K562 treated with DMSO at 1 percent for 24 hours (cell line): ENCODE results near the gene NCAPD2. TPM values are rescaled to one million over a fixed set of nuclear protein-coding genes. Genes with fewer than 3 reads are reported as not detected.

Source experiments
- total RNA-seq: library from RNA; unstranded; fragments of 300-600 nt; gene quantifications from 2 replicates; pipeline ENCODE4 v1.2.3, GENCODE V29; 2022; ENCODE audit warnings: low read depth; ENCODE audit not compliant: insufficient read depth

The NCAPD2 gene, protein sequence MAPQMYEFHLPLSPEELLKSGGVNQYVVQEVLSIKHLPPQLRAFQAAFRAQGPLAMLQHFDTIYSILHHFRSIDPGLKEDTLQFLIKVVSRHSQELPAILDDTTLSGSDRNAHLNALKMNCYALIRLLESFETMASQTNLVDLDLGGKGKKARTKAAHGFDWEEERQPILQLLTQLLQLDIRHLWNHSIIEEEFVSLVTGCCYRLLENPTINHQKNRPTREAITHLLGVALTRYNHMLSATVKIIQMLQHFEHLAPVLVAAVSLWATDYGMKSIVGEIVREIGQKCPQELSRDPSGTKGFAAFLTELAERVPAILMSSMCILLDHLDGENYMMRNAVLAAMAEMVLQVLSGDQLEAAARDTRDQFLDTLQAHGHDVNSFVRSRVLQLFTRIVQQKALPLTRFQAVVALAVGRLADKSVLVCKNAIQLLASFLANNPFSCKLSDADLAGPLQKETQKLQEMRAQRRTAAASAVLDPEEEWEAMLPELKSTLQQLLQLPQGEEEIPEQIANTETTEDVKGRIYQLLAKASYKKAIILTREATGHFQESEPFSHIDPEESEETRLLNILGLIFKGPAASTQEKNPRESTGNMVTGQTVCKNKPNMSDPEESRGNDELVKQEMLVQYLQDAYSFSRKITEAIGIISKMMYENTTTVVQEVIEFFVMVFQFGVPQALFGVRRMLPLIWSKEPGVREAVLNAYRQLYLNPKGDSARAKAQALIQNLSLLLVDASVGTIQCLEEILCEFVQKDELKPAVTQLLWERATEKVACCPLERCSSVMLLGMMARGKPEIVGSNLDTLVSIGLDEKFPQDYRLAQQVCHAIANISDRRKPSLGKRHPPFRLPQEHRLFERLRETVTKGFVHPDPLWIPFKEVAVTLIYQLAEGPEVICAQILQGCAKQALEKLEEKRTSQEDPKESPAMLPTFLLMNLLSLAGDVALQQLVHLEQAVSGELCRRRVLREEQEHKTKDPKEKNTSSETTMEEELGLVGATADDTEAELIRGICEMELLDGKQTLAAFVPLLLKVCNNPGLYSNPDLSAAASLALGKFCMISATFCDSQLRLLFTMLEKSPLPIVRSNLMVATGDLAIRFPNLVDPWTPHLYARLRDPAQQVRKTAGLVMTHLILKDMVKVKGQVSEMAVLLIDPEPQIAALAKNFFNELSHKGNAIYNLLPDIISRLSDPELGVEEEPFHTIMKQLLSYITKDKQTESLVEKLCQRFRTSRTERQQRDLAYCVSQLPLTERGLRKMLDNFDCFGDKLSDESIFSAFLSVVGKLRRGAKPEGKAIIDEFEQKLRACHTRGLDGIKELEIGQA (N-terminal part only)
- 80.5 and 88.8 TPM in 2 replicates for total RNA-seq

DNA sequence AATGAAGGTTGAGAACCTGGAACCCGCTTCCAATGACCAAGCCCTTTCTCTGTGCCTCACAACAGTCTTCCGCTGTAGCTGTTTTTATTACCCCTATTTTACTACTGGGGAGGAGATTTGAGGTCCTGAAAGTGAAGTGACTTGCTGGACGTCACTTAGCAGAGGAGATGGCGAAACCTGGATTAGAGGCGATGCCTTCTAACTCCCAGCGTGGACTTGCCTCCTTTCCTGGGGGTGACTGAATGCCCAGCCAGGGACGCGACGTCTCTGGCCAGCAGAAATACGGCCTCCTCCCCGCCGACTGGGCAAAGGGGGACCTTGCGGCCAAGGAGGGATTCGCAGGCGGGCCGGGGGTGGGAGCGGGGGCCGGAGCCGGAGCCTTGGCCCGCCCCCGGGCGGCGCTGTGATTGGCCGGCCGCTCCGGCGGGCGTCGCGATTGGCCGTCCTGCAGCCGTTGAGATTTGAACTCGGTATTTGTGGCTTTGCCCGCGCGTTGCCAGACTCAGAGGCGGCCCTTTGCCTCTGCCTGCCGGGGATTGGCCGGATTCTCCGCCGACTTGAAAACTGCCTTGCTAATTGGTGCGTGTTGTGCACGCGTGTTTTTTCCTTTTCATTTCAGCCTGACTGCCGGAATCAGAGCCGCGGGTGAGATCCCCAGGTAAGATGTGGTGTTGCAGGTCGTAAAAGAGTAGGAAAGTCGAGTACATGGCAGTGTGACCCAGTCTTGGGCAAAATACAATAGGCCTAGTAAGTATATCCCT is at the start of gene NCAPD2:
Gene NCAPD2 (plus strand): TSS at position 606 of the 761 bp plus-strand sequence. CDS start 997 bp downstream, outside the sequence.

DNA sequence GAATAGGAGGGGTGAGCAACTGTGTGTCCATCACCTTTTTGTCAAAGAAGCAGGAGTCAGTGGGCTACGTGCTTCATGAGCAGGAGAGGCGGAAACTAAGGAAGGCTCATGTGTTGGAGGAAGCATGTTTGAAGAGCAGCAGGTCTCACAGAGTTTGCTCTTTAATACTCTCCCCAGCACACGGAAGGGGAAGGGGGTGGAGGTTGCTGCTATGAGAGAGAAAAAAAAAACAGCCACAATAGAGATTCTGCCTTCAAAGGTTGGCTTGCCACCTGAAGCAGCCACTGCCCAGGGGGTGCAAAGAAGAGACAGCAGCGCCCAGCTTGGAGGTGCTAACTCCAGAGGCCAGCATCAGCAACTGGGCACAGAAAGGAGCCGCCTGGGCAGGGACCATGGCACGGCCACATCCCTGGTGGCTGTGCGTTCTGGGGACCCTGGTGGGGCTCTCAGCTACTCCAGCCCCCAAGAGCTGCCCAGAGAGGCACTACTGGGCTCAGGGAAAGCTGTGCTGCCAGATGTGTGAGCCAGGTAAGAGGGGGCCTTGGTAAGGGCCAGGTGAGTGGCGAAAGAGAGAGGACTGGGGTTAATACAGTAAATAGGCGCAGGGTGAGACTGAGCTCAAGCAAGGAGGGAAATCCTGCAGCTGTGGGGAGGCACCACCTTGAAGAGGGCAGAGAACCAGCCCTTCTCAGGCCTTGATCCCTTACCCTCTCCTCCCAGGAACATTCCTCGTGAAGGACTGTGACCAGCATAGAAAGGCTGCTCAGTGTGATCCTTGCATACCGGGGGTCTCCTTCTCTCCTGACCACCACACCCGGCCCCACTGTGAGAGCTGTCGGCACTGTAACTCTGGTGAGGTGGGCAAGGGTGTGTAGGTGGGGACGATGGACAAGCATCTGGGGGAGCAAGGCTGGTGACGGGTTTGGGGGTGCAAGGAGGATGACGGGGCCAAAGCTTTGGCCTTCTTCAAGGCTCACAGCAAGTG is 48.9 kb upstream of the NCAPD2 start, which contains the start of gene CD27:
Gene CD27 (plus strand): TSS at position 252 of the 985 bp plus-strand sequence. CDS start 141 bp downstream, at position 393.

DNA sequence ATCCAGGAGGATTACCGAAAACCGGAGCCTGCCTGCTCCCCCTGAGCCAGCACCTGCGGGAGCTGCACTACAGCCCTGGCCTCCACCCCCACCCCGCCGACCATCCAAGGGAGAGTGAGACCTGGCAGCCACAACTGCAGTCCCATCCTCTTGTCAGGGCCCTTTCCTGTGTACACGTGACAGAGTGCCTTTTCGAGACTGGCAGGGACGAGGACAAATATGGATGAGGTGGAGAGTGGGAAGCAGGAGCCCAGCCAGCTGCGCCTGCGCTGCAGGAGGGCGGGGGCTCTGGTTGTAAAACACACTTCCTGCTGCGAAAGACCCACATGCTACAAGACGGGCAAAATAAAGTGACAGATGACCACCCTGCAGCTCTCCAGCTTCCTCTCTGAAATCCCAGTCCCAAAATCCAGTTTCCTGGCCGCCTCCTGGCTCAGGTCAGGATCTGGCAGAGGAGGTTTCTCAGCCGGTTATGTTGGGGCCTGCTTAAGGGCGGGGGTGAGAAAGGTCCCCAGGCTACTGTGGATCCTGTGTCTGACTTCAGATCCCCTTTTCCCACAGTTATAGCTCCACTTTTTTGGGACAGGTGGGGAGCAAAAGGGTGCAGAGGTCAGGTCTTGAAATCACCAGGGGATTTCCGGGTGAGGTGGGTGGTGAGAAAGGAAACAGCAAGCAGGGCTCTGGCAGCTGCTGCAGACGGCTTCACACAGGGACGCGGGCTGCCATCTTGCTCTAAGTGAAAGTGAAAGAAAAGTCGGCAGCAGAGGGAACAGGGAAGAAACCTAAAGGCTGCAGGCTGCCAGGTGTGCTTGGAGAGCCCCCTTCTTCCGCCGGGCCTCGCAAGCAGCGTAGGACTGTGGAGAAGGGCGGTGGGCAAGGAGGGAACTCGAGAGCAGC is 42.3 kb upstream of the NCAPD2 start, which contains the start of gene TAPBPL:
Gene TAPBPL (plus strand): TSS at position 695 of the 897 bp plus-strand sequence. CDS start 207 bp downstream, outside the sequence.

GRCh38 chr12:6470375-6471163 is 23.3 kb upstream of the NCAPD2 start, which contains the start of gene VAMP1:
TSS of gene VAMP1 (minus strand) at chr12:6470677. CDS start at chr12:6470531, 146 bp downstream.

DNA sequence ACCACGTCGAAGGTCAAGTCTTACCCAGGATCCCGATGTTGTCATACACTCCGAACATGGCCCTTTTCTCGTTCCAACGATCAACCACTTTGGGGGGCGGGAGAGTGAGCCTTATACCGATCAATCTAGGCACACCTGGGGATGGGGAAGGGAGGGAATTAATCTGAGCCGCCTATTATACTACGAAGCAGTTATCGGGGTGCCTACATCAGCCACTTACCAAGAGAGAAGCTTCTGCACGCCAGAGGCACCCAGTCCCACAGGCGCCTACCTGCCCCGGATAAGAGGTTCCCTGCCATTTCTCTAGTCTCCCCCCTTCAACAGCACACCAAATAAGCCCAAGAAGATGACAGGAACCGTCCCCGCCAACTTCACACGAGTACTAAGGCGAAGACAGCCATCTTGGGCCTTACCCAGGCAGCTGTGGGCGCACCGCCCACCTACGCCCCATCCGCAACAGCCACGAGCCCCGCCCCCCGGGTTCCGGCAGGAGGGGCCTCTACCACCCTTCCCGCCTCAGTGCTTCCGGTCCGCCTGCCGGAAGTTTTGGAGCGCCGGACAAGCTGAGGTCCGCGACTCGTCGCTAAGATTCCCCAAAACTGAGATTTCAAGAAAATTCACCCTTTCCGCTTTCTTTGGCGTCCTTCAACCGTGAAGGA is 935 bp upstream of the NCAPD2 start, which contains the start of gene MRPL51:
Gene MRPL51 (minus strand): TSS at position 425 of the 659 bp plus-strand sequence. CDS start 126 bp downstream, at position 299.

GRCh38 chr12:6533923-6534694 is 40.2 kb downstream of the NCAPD2 start, which contains the start of gene GAPDH:
TSS of gene GAPDH (plus strand) at chr12:6534517. CDS start at chr12:6534833, 316 bp downstream.

Other genes starting within 250 kb of the NCAPD2 start
- 0.96 and 1.5 TPM in 2 replicates for gene PLEKHG6, start 183.4 kb upstream of the NCAPD2 start, total RNA-seq
- gene TNFRSF1A, start 152.0 kb upstream of the NCAPD2 start, total RNA-seq = 84.6 and 96.6 TPM in 2 replicates
- gene SCNN1A, start 118.5 kb upstream of the NCAPD2 start, total RNA-seq = 0.14 and 0.47 TPM in 2 replicates
- gene LTBR, start 109.9 kb upstream of the NCAPD2 start, total RNA-seq = 80.7 and 97.2 TPM in 2 replicates
- gene CD27, start 49.1 kb upstream of the NCAPD2 start, total RNA-seq = not detected in 2 replicates
- 7.2 and 8.9 TPM in 2 replicates for gene TAPBPL, start 42.1 kb upstream of the NCAPD2 start, total RNA-seq
- 7.0 and 7.9 TPM in 2 replicates for gene VAMP1, start 23.4 kb upstream of the NCAPD2 start, total RNA-seq
- gene MRPL51, start 840 bp upstream of the NCAPD2 start, total RNA-seq = 98.8 and 112 TPM in 2 replicates
- 2,559 and 2,719 TPM in 2 replicates for gene GAPDH, start 40.4 kb downstream of the NCAPD2 start, total RNA-seq
- gene IFFO1, start 61.9 kb downstream of the NCAPD2 start, total RNA-seq = 0.38 TPM in 1 of 2 replicates, not detected in the other
- gene NOP2, start 74.2 kb downstream of the NCAPD2 start, total RNA-seq = 23.7 and 26.5 TPM in 2 replicates
- gene CHD4, start 113.3 kb downstream of the NCAPD2 start, total RNA-seq = 272 and 284 TPM in 2 replicates
- 10.7 and 10.8 TPM in 2 replicates for gene LPAR5, start 141.9 kb downstream of the NCAPD2 start, total RNA-seq
- 0.88 and 4.2 TPM in 2 replicates for gene ACRBP, start 153.3 kb downstream of the NCAPD2 start, total RNA-seq
- gene ING4, start 169.0 kb downstream of the NCAPD2 start, total RNA-seq = 29.9 and 30.0 TPM in 2 replicates
- 31.4 and 35.4 TPM in 2 replicates for gene ZNF384, start 195.3 kb downstream of the NCAPD2 start, total RNA-seq
- 0.10 TPM in 1 of 2 replicates, not detected in the other for gene PIANP, start 206.7 kb downstream of the NCAPD2 start, total RNA-seq
- gene COPS7A, start 229.9 kb downstream of the NCAPD2 start, total RNA-seq = 35.9 and 39.5 TPM in 2 replicates